GM23338 (cell line): ENCODE data around the gene OR52E8. TPM values are rescaled to one million over a fixed set of nuclear protein-coding genes. Genes with fewer than 3 reads are reported as not detected.

Experiments used
- ATAC-seq: fragments of 200-7000 bp; cut with Tn5 transposase; 3 replicates; pipeline ENCODE4 v1.9.1; 2020
- DNase-seq: peaks from one replicate; pipeline ENCODE4 v3.0.0-alpha.2; 2015; ENCODE audit warnings: low spot score
- H2AFZ ChIP-seq: fragments of 200-600 bp; sonication (generic); 2 replicates; pipeline ENCODE4 v1.8.0; 2016; ENCODE audit warnings: antibody characterized with exemption, mild to moderate bottlenecking, moderate library complexity
- H3F3A ChIP-seq: fragments of 200-600 bp; sonication (generic); replicated peaks from 2 replicates; pipeline ENCODE4 v1.8.0; 2017; ENCODE audit warnings: antibody characterized with exemption, mixed run types, low read depth
- H3K27ac ChIP-seq: fragments of 200-600 bp; sonication (generic); 2 replicates; pipeline ENCODE4 v1.6.1; 2016; ENCODE audit warnings: low read depth
- H3K27me3 ChIP-seq: fragments of 200-600 bp; sonication (generic); 2 replicates; pipeline ENCODE4 v1.8.0; 2016; ENCODE audit warnings: mild to moderate bottlenecking, mixed run types, moderate library complexity; ENCODE audit not compliant: insufficient read depth
- H3K36me3 ChIP-seq: fragments of 200-600 bp; sonication (generic); 2 replicates; pipeline ENCODE4 v1.8.0; 2016; ENCODE audit warnings: mild to moderate bottlenecking; ENCODE audit not compliant: insufficient read depth
- H3K4me1 ChIP-seq: fragments of 200-600 bp; sonication (generic); 2 replicates; pipeline ENCODE4 v1.8.0; 2016; ENCODE audit warnings: mild to moderate bottlenecking, moderate library complexity; ENCODE audit not compliant: insufficient read depth
- H3K4me2 ChIP-seq: fragments of 200-600 bp; sonication (generic); 2 replicates; pipeline ENCODE4 v1.7.1; 2017; ENCODE audit warnings: mixed run types
- H3K4me3 ChIP-seq: fragments of 200-600 bp; sonication (generic); 2 replicates; pipeline ENCODE4 v1.6.1; 2016; ENCODE audit warnings: mixed run types
- H3K79me2 ChIP-seq: fragments of 200-600 bp; sonication (generic); replicated peaks from 2 replicates; pipeline ENCODE4 v1.8.0; 2017; ENCODE audit warnings: mild to moderate bottlenecking; ENCODE audit not compliant: insufficient read depth
- H3K9me2 ChIP-seq: fragments of 200-600 bp; sonication (generic); 2 replicates; pipeline ENCODE4 v1.8.0; 2017; ENCODE audit not compliant: insufficient read depth
- H4K20me1 ChIP-seq: fragments of 200-600 bp; sonication (generic); replicated peaks from 2 replicates; pipeline ENCODE4 v1.8.0; 2017; ENCODE audit warnings: mild to moderate bottlenecking; ENCODE audit not compliant: insufficient read depth
- H3K27ac Mint-ChIP-seq: 2 replicates; pipeline ENCODE4 v1.8.0; 2020; ENCODE audit warnings: inconsistent platforms, mild to moderate bottlenecking, moderate library complexity, mixed read lengths
- H3K27me3 Mint-ChIP-seq: 3 replicates; pipeline ENCODE4 v1.8.0; 2022; ENCODE audit warnings: low read depth, mild to moderate bottlenecking, moderate library complexity, mixed read lengths, inconsistent platforms; ENCODE audit not compliant: insufficient read depth, poor library complexity
- H3K36me3 Mint-ChIP-seq: 3 replicates; pipeline ENCODE4 v1.8.0; 2021; ENCODE audit warnings: low read depth, mild to moderate bottlenecking, inconsistent platforms, moderate library complexity, mixed read lengths
- H3K4me1 Mint-ChIP-seq: 3 replicates; pipeline ENCODE4 v1.8.0; 2020; ENCODE audit warnings: mild to moderate bottlenecking, inconsistent platforms, mixed read lengths
- H3K4me3 Mint-ChIP-seq: 3 replicates; pipeline ENCODE4 v1.8.0; 2021; ENCODE audit warnings: moderate library complexity, mild to moderate bottlenecking, inconsistent platforms, mixed read lengths
- H3K9me3 Mint-ChIP-seq: 3 replicates; pipeline ENCODE4 v1.8.0; 2020; ENCODE audit warnings: moderate library complexity, mild to moderate bottlenecking, inconsistent platforms, mixed read lengths
- CREB1 ChIP-seq: fragments of 250-450 bp; sonication (Bioruptor Pico); IDR thresholded peaks from 2 replicates; pipeline ENCODE4 v1.5.0; 2020; ENCODE audit warnings: low read depth, mild to moderate bottlenecking, moderate library complexity
- CTCF ChIP-seq, 2 experiments: fragments of 200-600 bp in 1 of 2; sonication (generic) in 1 of 2; conservative IDR thresholded peaks; 2 replicates each; pipeline versions ENCODE4 v1.5.1 to v1.6.1; 2016 to 2017; ENCODE audit warnings: antibody characterized with exemption in 2 of 2, low read depth in 2 of 2, mild to moderate bottlenecking in 2 of 2, moderate library complexity in 1 of 2
- EZH2 ChIP-seq: fragments of 200-600 bp; sonication (generic); IDR thresholded peaks from one replicate; pipeline ENCODE4 v1.8.0; 2017; ENCODE audit warnings: antibody characterized with exemption, mild to moderate bottlenecking, low read depth; ENCODE audit not compliant: unreplicated experiment
- EZH2phosphoT487 ChIP-seq: fragments of 200-600 bp; sonication (generic); IDR thresholded peaks from one replicate; pipeline ENCODE4 v1.8.1; 2018; ENCODE audit warnings: antibody characterized with exemption; ENCODE audit not compliant: unreplicated experiment
- JUNB ChIP-seq: IDR thresholded peaks from one replicate; pipeline ENCODE4 v1.6.1; 2016; ENCODE audit warnings: antibody characterized with exemption; ENCODE audit not compliant: unreplicated experiment
- NANOG ChIP-seq: IDR thresholded peaks from 2 replicates; pipeline ENCODE4 v1.6.1; 2016; ENCODE audit warnings: antibody characterized with exemption, borderline replicate concordance
- POLR2AphosphoS5 ChIP-seq: IDR thresholded peaks from 2 replicates; pipeline ENCODE4 v1.6.1; 2016; ENCODE audit warnings: antibody characterized with exemption, low read depth
- ZNF462 ChIP-seq: fragments of 250-450 bp; sonication (Bioruptor Pico); IDR thresholded peaks from 2 replicates; pipeline ENCODE4 v1.5.0; 2020; ENCODE audit warnings: mild to moderate bottlenecking, moderate library complexity
- polyA plus RNA-seq: library from polyadenylated mRNA; unstranded; fragments of >200 nt; fragmentation: Nextera tagmentation; extraction: Ambion mirVana; gene quantifications from 2 replicates; pipeline ENCODE4 v1.2.1, GENCODE V29; 2016
- total RNA-seq: library from RNA; depleted of rRNA; stranded (reverse); fragments of >200 nt; shearing (Covaris generic); gene quantifications from 2 replicates; pipeline ENCODE4 v1.2.3, GENCODE V29; 2014

Gene OR52E8
- total and polyA plus RNA-seq, 2 experiments from 2014 or later: 0.21 TPM; not detected in 1

- no peak for TF ChIP-seq ZNF462 (CRISPR knock-in tag)
- TF ChIP-seq CTCF (conservative IDR thresholded peaks at IDR 0.05; ENCODE audit: low read depth in 2 of 2): no peak
- TF ChIP-seq JUNB: no peak
- TF ChIP-seq EZH2: no peak
- TF ChIP-seq POLR2AphosphoS5: no peak
- TF ChIP-seq NANOG: no peak
Measured at GRCh38 chr11:5851002-5851401, 6.5 kb downstream of the OR52E8 start (continued).

- Mint-ChIP-seq H3K4me1 (no peaks in the 10 kb centered on the region), H3K4me3 (no peak overlapping the region), H3K27me3 (no peaks in the 10 kb centered on the region), H3K9me3 (peaks cover 3% of the 10 kb centered on the region; the same call in 1 of the 3 replicates), H3K27ac (no peak overlapping the region), H3K36me3 (no peaks in the 10 kb centered on the region)
- no peak for DNase-seq
- 0 out of 2 replicates have a peak, but pooled peaks cover 2% of the 10 kb centered on the region for H3K9me2 ChIP-seq
- H3K4me2 ChIP-seq: no peak overlapping the region
- H2AFZ ChIP-seq: no peak overlapping the region
- ATAC-seq: no peak
- H3K27me3 ChIP-seq: no peaks in the 10 kb centered on the region
- no peaks in the 10 kb centered on the region for H3K4me1 ChIP-seq
- H3K36me3 ChIP-seq: no peaks in the 10 kb centered on the region
- no peaks in the 10 kb centered on the region for H3F3A ChIP-seq
- no peaks in the 10 kb centered on the region for H4K20me1 ChIP-seq
- no peak overlapping the region for H3K27ac ChIP-seq
- H3K79me2 ChIP-seq: no peaks in the 10 kb centered on the region
- H3K4me3 ChIP-seq: no peak overlapping the region
- no peak for TF ChIP-seq CREB1
- no peak for TF ChIP-seq POLR2AphosphoS5
- TF ChIP-seq NANOG: no peak
- TF ChIP-seq EZH2phosphoT487: no peak
Measured at GRCh38 chr11:5847711-5848110, 9.8 kb downstream of the OR52E8 start.
